OCI-LY7 (cell line): Measurements from ENCODE around the gene FRAS1. TPM values are rescaled to one million over a fixed set of nuclear protein-coding genes. Genes with fewer than 3 reads are reported as not detected.

Experiments used
- BruUV-seq: library from RNA; stranded (reverse); fragments of 400-500 nt; replicated peaks from 2 replicates; lab custom pipeline; 2021; lab: Mats Ljungman, UMichigan
- CTCF ChIA-PET: fragments of 300-600 bp; sonication (Branson Sonifier 250); formaldehyde crosslinking; loops from one replicate; lab custom pipeline; 2022; ENCODE audit warnings: antibody characterized with exemption; ENCODE audit not compliant: unreplicated experiment; lab: Charles Lee
- POLR2A ChIA-PET: fragments of 300-600 bp; sonication (Branson Sonifier 250); formaldehyde crosslinking; loops from one replicate; lab custom pipeline; 2022; ENCODE audit warnings: antibody characterized with exemption; lab: Charles Lee
- DNase-seq: peaks from one replicate; pipeline ENCODE4 v3.0.0-alpha.2; 2015; ENCODE audit warnings: low spot score
- H2AFZ ChIP-seq: fragments of 200-600 bp; sonication (generic), shearing (Covaris generic); 2 replicates; pipeline ENCODE4 v1.6.1; 2014; ENCODE audit warnings: mild to moderate bottlenecking, antibody characterized with exemption, low read length, moderate library complexity
- H3K27ac ChIP-seq: fragments of 200-600 bp; sonication (generic); 2 replicates; pipeline ENCODE4 v1.5.1; 2014; ENCODE audit warnings: mixed run types, low read depth, mild to moderate bottlenecking, moderate library complexity, low read length, inconsistent platforms; ENCODE audit not compliant: poor library complexity, severe bottlenecking
- H3K36me3 ChIP-seq: fragments of 200-600 bp; sonication (generic); 2 replicates; pipeline ENCODE4 v1.6.1; 2014; ENCODE audit warnings: mild to moderate bottlenecking, antibody characterized with exemption, low read length, moderate library complexity, mixed read lengths; ENCODE audit not compliant: insufficient read depth
- H3K4me1 ChIP-seq: fragments of 200-600 bp; sonication (generic); 2 replicates; pipeline ENCODE4 v1.5.1; 2014; ENCODE audit warnings: mild to moderate bottlenecking, low read length; ENCODE audit not compliant: insufficient read depth, poor library complexity, severe bottlenecking
- H3K4me2 ChIP-seq: fragments of 200-600 bp; sonication (generic); 2 replicates; pipeline ENCODE4 v1.6.1; 2014; ENCODE audit warnings: mild to moderate bottlenecking, low read length
- H3K4me3 ChIP-seq: fragments of 200-600 bp; sonication (generic); 2 replicates; pipeline ENCODE4 v1.5.1; 2014; ENCODE audit warnings: mild to moderate bottlenecking, low read depth, low read length; ENCODE audit not compliant: poor library complexity, severe bottlenecking
- H3K79me2 ChIP-seq: fragments of 200-600 bp; sonication (generic); 2 replicates; pipeline ENCODE4 v1.6.1; 2016; ENCODE audit warnings: low read depth, mild to moderate bottlenecking, low read length, moderate library complexity, mixed read lengths; ENCODE audit not compliant: insufficient read depth
- H3K9me2 ChIP-seq: fragments of 200-600 bp; sonication (generic); 2 replicates; pipeline ENCODE4 v1.6.1; 2016; ENCODE audit warnings: mild to moderate bottlenecking, low read length, mixed read lengths; ENCODE audit not compliant: insufficient read depth
- H3K9me3 ChIP-seq: fragments of 200-600 bp; sonication (generic); 2 replicates; pipeline ENCODE4 v1.6.1; 2014; ENCODE audit warnings: mild to moderate bottlenecking, mixed run types, low read length, mixed read lengths
- H4K20me1 ChIP-seq: fragments of 200-600 bp; sonication (generic); 2 replicates; pipeline ENCODE4 v1.6.1; 2014; ENCODE audit warnings: mild to moderate bottlenecking, antibody characterized with exemption, low read length, moderate library complexity, mixed read lengths; ENCODE audit not compliant: insufficient read depth
- CTCF ChIP-seq: fragments of 200-600 bp; sonication (generic); conservative IDR thresholded peaks from 2 replicates; pipeline ENCODE4 v1.5.1; 2014; ENCODE audit warnings: mild to moderate bottlenecking, antibody characterized with exemption, low read length, moderate library complexity, mixed read lengths
- EZH2phosphoT487 ChIP-seq: fragments of 200-600 bp; sonication (generic); IDR thresholded peaks from 2 replicates; pipeline ENCODE4 v1.6.1; 2018; ENCODE audit warnings: low read depth, borderline replicate concordance, mild to moderate bottlenecking, mixed run types, antibody characterized with exemption, low read length, moderate library complexity, mixed read lengths
- intact Hi-C: fragments of 100-400 bp; cut with micrococcal nuclease; formaldehyde crosslinking; loops from one replicate; pipeline ENCODE4 v1.10.0; 2022; ENCODE audit not compliant: unreplicated experiment
- total RNA-seq, 2 experiments: library from RNA; depleted of rRNA in 1 of 2; stranded (reverse); fragments of >200 nt in 1 of 2; shearing (Covaris generic) in 1 of 2; gene quantifications; 2 replicates each; pipeline ENCODE4 v1.2.3, GENCODE V29; 2014 to 2022

Gene FRAS1
- total RNA-seq, 2 experiments from 2014 or later, result 0.19 to 0.30 TPM

GRCh38 chr4:78518561-78518960 is 461.4 kb downstream of the FRAS1 start:
- Histone ChIP-seq H3K79me2 (no peaks in the 10 kb centered on the region), H4K20me1 (no peaks in the 10 kb centered on the region), H3K27ac (no peak overlapping the region), H3K9me2 (no peaks in the 10 kb centered on the region), H3K4me1 (no peaks in the 10 kb centered on the region), H2AFZ (no peak overlapping the region), H3K4me2 (no peak overlapping the region), H3K9me3 (no peaks in the 10 kb centered on the region), H3K4me3 (no peak overlapping the region), H3K36me3 (no peaks in the 10 kb centered on the region)
- DNase-seq, result no peak
- CTCF ChIA-PET, result no interaction called here
- no TSS peak for BruUV-seq
- intact Hi-C loops, result loop anchor here (5.0 kb wide), 1 partner anchor 556 kb away; no protein-coding TSS in a partner anchor
- TF ChIP-seq EZH2phosphoT487, result no peak
- no peak for TF ChIP-seq CTCF
- POLR2A ChIA-PET, result no interaction called here

- Histone ChIP-seq H3K27ac (no peak overlapping the region), H2AFZ (no peak overlapping the region), H3K79me2 (no peaks in the 10 kb centered on the region), H4K20me1 (no peaks in the 10 kb centered on the region), H3K9me2 (no peaks in the 10 kb centered on the region), H3K4me2 (no peak overlapping the region), H3K4me3 (no peak overlapping the region), H3K36me3 (no peaks in the 10 kb centered on the region), H3K9me3 (no peaks in the 10 kb centered on the region), H3K4me1 (no peaks in the 10 kb centered on the region)
- no peak for TF ChIP-seq CTCF
- no peak for TF ChIP-seq EZH2phosphoT487
- intact Hi-C loops, result loop anchor here (5.0 kb wide), 1 partner anchor 558 kb away; no protein-coding TSS in a partner anchor
- DNase-seq, result no peak
- POLR2A ChIA-PET, result interaction anchor here (0.6 kb wide), 1 partner anchor 186 kb away, joined by 3 read pairs; no protein-coding TSS in a partner anchor
- CTCF ChIA-PET, result no interaction called here
- no TSS peak for BruUV-seq
Observed at GRCh38 chr4:78519962-78520361, 462.8 kb downstream of the FRAS1 start.

GRCh38 chr4:78520808-78521226 is 463.7 kb downstream of the FRAS1 start:
- TF ChIP-seq CTCF, result no peak
- no peak for TF ChIP-seq EZH2phosphoT487
- Histone ChIP-seq H3K4me2 (no peak overlapping the region), H2AFZ (no peak overlapping the region), H3K9me3 (no peaks in the 10 kb centered on the region), H3K4me3 (no peak overlapping the region), H3K27ac (no peak overlapping the region), H3K4me1 (no peaks in the 10 kb centered on the region), H3K9me2 (no peaks in the 10 kb centered on the region), H3K36me3 (no peaks in the 10 kb centered on the region), H4K20me1 (no peaks in the 10 kb centered on the region), H3K79me2 (no peaks in the 10 kb centered on the region)
- no peak for DNase-seq
- ChIA-PET POLR2A (interaction anchor here (0.5 kb wide), 1 partner anchor 473 kb away, joined by 6 read pairs; no protein-coding TSS in a partner anchor), CTCF (interaction anchor here (0.6 kb wide), 1 partner anchor 427 kb away, joined by 4 read pairs; no protein-coding TSS in a partner anchor)
- intact Hi-C loops, result no loop called here
- BruUV-seq, result no TSS peak
